ENCODE data around the gene POLA1.

Gene POLA1

GRCh38 chrX:24684048-24684447 lies 9.7 kb upstream of the POLA1 start:
- DNase-seq (ENCODE audit: low spot score) = no peak

GRCh38 chrX:24692305-24692704 lies 1.4 kb upstream of the POLA1 start:
- DNase-seq (ENCODE audit: low spot score) = no peak

GRCh38 chrX:24694825-24695224 lies 1.1 kb downstream of the POLA1 start:
- DNase-seq (ENCODE audit: low spot score) = no peak

GRCh38 chrX:24696294-24696693 lies 2.6 kb downstream of the POLA1 start:
- no peak for DNase-seq (ENCODE audit: low spot score)

GRCh38 chrX:24702362-24703184 lies 8.9 kb downstream of the POLA1 start:
- DNase-seq (ENCODE audit: low spot score) = no peak

GRCh38 chrX:24703185-24703494 lies 9.4 kb downstream of the POLA1 start:
- DNase-seq (ENCODE audit: low spot score) = no peak

GRCh38 chrX:24718771-24719170 lies 25.1 kb downstream of the POLA1 start:
- no peak for DNase-seq (ENCODE audit: low spot score)

GRCh38 chrX:24720036-24720435 lies 26.3 kb downstream of the POLA1 start:
- DNase-seq (ENCODE audit: low spot score) = no peak

- no peak for DNase-seq (ENCODE audit: low spot score)
Observed at GRCh38 chrX:24728530-24728929, 34.8 kb downstream of the POLA1 start.

GRCh38 chrX:24732766-24733500 lies 39.2 kb downstream of the POLA1 start:
- DNase-seq (ENCODE audit: low spot score) = no peak

GRCh38 chrX:24741330-24741729 lies 47.6 kb downstream of the POLA1 start:
- no peak for DNase-seq (ENCODE audit: low spot score)

GRCh38 chrX:24748196-24748595 lies 54.5 kb downstream of the POLA1 start:
- no peak for DNase-seq (ENCODE audit: low spot score)

GRCh38 chrX:24759786-24760185 lies 66.1 kb downstream of the POLA1 start:
- DNase-seq (ENCODE audit: low spot score) = no peak

- no peak for DNase-seq (ENCODE audit: low spot score)
Observed at GRCh38 chrX:24760363-24761000, 66.8 kb downstream of the POLA1 start.

GRCh38 chrX:24761306-24761705 lies 67.6 kb downstream of the POLA1 start:
- no peak for DNase-seq (ENCODE audit: low spot score)

- no peak for DNase-seq (ENCODE audit: low spot score)
Observed at GRCh38 chrX:24763989-24764388, 70.3 kb downstream of the POLA1 start.

GRCh38 chrX:24767557-24767956 lies 73.8 kb downstream of the POLA1 start:
- no peak for DNase-seq (ENCODE audit: low spot score)

- peak; percentile 5 for DNase-seq (ENCODE audit: low spot score)
Observed at GRCh38 chrX:24768556-24768955, 74.8 kb downstream of the POLA1 start.

GRCh38 chrX:24774650-24775049 lies 80.9 kb downstream of the POLA1 start:
- DNase-seq (ENCODE audit: low spot score) = no peak

- no peak for DNase-seq (ENCODE audit: low spot score)
Observed at GRCh38 chrX:24775891-24776290, 82.2 kb downstream of the POLA1 start.

- DNase-seq (ENCODE audit: low spot score) = no peak
Observed at GRCh38 chrX:24777660-24778059, 83.9 kb downstream of the POLA1 start.

- DNase-seq (ENCODE audit: low spot score) = no peak
Observed at GRCh38 chrX:24782011-24782410, 88.3 kb downstream of the POLA1 start.

GRCh38 chrX:24789047-24789446 lies 95.3 kb downstream of the POLA1 start:
- no peak for DNase-seq (ENCODE audit: low spot score)
